Measurements from ENCODE around the gene ADIPOR2. TPM values are rescaled to one million over a fixed set of nuclear protein-coding genes. Genes with fewer than 3 reads are reported as not detected.

ADIPOR2 gene
- total RNA-seq, 1 experiment from 2014 or later = 84.0 TPM

DNA sequence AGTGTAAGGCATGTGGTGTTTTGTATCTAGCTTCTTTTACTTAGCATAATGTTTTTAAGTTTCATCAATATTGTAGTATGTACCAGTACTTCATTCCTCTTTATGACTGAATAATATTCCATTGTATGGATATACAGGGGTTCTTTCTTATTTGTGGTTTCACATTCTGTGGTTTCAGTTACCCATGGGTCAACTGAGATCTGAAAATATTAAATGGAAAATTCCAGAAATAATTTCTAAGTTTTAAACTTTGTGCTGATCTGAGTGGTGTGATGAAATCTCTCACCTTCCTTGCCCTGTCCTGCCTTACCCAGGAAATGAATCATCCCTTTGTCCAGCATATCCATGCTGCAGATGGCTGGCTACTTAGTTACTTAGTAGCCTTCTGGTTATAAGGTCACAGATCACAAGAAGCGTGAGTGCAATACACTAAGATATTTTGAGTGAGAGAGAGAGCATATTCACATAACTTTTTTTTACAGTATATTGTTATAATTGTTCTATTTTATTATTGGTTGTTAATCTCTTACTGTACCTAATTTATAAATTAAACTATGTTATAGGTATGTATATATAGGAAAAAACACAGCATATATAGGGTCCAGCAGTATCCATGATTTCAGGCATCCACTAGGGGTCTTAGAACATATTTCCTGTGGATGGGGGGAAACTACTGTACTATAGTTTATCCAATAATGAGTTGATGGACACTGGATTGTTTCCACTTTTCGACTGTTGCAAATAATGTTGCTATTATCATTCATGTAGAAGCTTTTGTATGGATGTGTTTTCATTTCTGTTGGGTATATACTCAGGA lies 69.9 kb downstream of the ADIPOR2 start:
- ChIA-PET POLR2A (ENCODE audit: low non-redundant PET) (no interaction called here), CTCF (no interaction called here)
- BruUV-seq (replicated peaks) = no TSS peak
- no peaks in the 10 kb centered on the region for H3K4me1 ChIP-seq (ENCODE audit: insufficient read depth, low read length, poor library complexity, severe bottlenecking)
- H3K9me3 ChIP-seq (ENCODE audit: low read depth, low read length, poor library complexity, severe bottlenecking) = no peaks in the 10 kb centered on the region
- no peaks in the 10 kb centered on the region for H3K36me3 ChIP-seq (ENCODE audit: insufficient read depth, low read length, poor library complexity, severe bottlenecking)
- DNase-seq (ENCODE audit: low spot score) = no peak
- no peaks in the 10 kb centered on the region for H3K27me3 ChIP-seq (replicated peaks; ENCODE audit: insufficient read depth, low read depth, low read length, poor library complexity)
- H3K4me3 ChIP-seq (ENCODE audit: low read depth, low read length, poor library complexity, severe bottlenecking) = no peak overlapping the region
- intact Hi-C loops (cut with micrococcal nuclease; ENCODE audit: unreplicated experiment) = no loop called here
- no peak for TF ChIP-seq EZH2 (IDR thresholded peaks at IDR 0.05; ENCODE audit: borderline replicate concordance, low read depth, low read length, poor library complexity, severe bottlenecking)
- TF ChIP-seq, protein P1, sequence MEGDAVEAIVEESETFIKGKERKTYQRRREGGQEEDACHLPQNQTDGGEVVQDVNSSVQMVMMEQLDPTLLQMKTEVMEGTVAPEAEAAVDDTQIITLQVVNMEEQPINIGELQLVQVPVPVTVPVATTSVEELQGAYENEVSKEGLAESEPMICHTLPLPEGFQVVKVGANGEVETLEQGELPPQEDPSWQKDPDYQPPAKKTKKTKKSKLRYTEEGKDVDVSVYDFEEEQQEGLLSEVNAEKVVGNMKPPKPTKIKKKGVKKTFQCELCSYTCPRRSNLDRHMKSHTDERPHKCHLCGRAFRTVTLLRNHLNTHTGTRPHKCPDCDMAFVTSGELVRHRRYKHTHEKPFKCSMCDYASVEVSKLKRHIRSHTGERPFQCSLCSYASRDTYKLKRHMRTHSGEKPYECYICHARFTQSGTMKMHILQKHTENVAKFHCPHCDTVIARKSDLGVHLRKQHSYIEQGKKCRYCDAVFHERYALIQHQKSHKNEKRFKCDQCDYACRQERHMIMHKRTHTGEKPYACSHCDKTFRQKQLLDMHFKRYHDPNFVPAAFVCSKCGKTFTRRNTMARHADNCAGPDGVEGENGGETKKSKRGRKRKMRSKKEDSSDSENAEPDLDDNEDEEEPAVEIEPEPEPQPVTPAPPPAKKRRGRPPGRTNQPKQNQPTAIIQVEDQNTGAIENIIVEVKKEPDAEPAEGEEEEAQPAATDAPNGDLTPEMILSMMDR (conservative IDR thresholded peaks at IDR 0.05; ENCODE audit: low read depth, low read length) = 0 out of 2 replicates have a peak, but pooled peaks have one; percentile 11
- H3K27ac ChIP-seq (ENCODE audit: low read depth, low read length, poor library complexity, severe bottlenecking) = no peak overlapping the region

DNA sequence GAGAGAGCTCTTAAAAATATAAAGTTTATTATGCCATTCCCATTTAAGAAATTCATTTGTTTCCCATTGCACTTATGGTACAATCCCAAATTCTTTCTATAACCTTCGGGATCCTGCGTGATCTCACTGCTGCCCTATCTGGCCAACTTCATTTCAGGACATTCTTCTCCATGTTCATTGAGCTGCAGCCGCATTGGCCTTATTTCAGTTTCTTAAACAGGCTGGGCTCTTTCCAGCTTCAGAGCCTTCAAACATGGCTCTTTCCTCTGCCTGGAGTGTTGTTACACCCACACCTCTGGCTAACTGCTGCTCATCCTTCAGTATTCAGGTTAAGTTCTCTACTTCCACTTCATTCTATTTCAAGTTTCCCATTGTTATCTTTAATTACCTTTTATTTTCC lies 71.0 kb downstream of the ADIPOR2 start:
- no peak overlapping the region for H3K4me3 ChIP-seq (ENCODE audit: low read depth, low read length, poor library complexity, severe bottlenecking)
- H3K9me3 ChIP-seq (ENCODE audit: low read depth, low read length, poor library complexity, severe bottlenecking) = no peaks in the 10 kb centered on the region
- TF ChIP-seq, protein P1 (conservative IDR thresholded peaks at IDR 0.05; ENCODE audit: low read depth, low read length) = no peak
- TF ChIP-seq EZH2 (IDR thresholded peaks at IDR 0.05; ENCODE audit: borderline replicate concordance, low read depth, low read length, poor library complexity, severe bottlenecking) = no peak
- CTCF ChIA-PET = no interaction called here
- POLR2A ChIA-PET (ENCODE audit: low non-redundant PET) = no interaction called here
- no peak for DNase-seq (ENCODE audit: low spot score)
- H3K4me1 ChIP-seq (ENCODE audit: insufficient read depth, low read length, poor library complexity, severe bottlenecking) = no peaks in the 10 kb centered on the region
- BruUV-seq (replicated peaks) = no TSS peak
- no peak overlapping the region for H3K27ac ChIP-seq (ENCODE audit: low read depth, low read length, poor library complexity, severe bottlenecking)
- H3K36me3 ChIP-seq (ENCODE audit: insufficient read depth, low read length, poor library complexity, severe bottlenecking) = no peaks in the 10 kb centered on the region
- intact Hi-C loops (cut with micrococcal nuclease; ENCODE audit: unreplicated experiment) = no loop called here
- no peaks in the 10 kb centered on the region for H3K27me3 ChIP-seq (replicated peaks; ENCODE audit: insufficient read depth, low read depth, low read length, poor library complexity)

DNA sequence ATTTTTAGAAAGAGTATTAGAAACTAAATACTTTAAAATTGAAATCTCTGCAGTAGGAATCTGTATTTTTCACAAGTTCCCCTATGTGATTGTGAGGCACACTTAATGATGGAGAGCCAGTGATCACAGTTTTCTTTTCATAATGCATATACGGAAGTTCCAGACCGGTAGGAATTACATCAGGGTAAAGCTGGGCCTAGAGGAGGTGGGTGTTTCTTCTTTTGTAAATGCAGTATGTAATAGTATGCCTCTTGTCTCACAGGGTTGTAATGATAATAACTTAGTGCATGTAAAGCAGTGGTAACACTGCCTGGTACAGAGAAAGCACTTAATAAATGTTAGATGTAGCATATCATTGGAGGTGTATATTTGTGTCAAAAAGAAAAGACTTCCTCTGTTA lies 72.3 kb downstream of the ADIPOR2 start:
- Histone ChIP-seq H3K27me3 (replicated peaks; ENCODE audit: insufficient read depth, low read depth, low read length, poor library complexity) (no peaks in the 10 kb centered on the region), H3K9me3 (ENCODE audit: low read depth, low read length, poor library complexity, severe bottlenecking) (no peaks in the 10 kb centered on the region), H3K4me3 (ENCODE audit: low read depth, low read length, poor library complexity, severe bottlenecking) (no peak overlapping the region), H3K36me3 (ENCODE audit: insufficient read depth, low read length, poor library complexity, severe bottlenecking) (no peaks in the 10 kb centered on the region), H3K4me1 (ENCODE audit: insufficient read depth, low read length, poor library complexity, severe bottlenecking) (no peaks in the 10 kb centered on the region), H3K27ac (ENCODE audit: low read depth, low read length, poor library complexity, severe bottlenecking) (no peak overlapping the region)
- intact Hi-C loops (cut with micrococcal nuclease; ENCODE audit: unreplicated experiment) = no loop called here
- no TSS peak for BruUV-seq (replicated peaks)
- POLR2A ChIA-PET (ENCODE audit: low non-redundant PET) = no interaction called here
- CTCF ChIA-PET = no interaction called here
- TF ChIP-seq, protein P1 (conservative IDR thresholded peaks at IDR 0.05; ENCODE audit: low read depth, low read length) = no peak
- TF ChIP-seq EZH2 (IDR thresholded peaks at IDR 0.05; ENCODE audit: borderline replicate concordance, low read depth, low read length, poor library complexity, severe bottlenecking) = no peak
- DNase-seq (ENCODE audit: low spot score) = no peak

Measured in A673 (cell line).